PC-3 (cell line): ENCODE results near the gene RNF32.

Source experiments
- EZH2 ChIP-seq: fragments of 300-600 bp; sonication (generic); IDR thresholded peaks from one replicate; pipeline ENCODE4 v1.6.1; 2017; ENCODE audit warnings: antibody characterized with exemption, mild to moderate bottlenecking, low read length; ENCODE audit not compliant: unreplicated experiment
- TF ChIP-seq, protein P1 (sequence below): fragments of 300-600 bp; sonication (generic); conservative IDR thresholded peaks from 2 replicates; pipeline ENCODE4 v1.5.1; 2017; ENCODE audit warnings: antibody characterized with exemption, low read depth, mild to moderate bottlenecking, low read length

DNA sequence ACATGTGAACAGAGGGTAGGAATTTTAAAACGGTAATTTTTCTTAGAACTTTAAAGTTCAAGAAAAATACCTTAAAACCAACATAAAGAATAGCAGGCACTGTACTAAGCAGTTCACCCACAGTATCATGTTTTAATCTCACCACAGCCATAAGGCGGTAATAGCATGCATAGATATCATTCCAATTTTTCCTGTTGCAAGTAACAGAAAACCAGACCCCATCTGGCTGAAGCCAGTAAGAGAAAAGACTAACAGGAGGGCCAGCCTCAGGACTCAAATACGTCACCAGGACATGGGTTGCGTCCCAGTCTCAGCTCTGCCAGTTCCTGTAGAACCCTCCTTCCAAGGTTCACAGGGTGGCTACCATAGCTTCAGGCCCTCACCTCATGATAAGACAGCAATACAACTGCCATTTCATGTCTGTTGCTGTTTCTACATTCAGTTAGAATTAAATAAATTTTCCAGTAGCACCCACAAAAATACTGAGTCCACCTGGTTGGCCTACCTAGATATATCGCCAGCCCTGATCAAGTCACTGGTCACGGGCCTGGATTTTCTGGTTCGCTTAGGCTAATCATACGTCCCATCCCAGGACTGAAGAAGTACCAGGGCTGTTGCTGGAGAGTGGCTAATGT is 2.0 kb upstream of the RNF32 start:
- TF ChIP-seq, protein P1, sequence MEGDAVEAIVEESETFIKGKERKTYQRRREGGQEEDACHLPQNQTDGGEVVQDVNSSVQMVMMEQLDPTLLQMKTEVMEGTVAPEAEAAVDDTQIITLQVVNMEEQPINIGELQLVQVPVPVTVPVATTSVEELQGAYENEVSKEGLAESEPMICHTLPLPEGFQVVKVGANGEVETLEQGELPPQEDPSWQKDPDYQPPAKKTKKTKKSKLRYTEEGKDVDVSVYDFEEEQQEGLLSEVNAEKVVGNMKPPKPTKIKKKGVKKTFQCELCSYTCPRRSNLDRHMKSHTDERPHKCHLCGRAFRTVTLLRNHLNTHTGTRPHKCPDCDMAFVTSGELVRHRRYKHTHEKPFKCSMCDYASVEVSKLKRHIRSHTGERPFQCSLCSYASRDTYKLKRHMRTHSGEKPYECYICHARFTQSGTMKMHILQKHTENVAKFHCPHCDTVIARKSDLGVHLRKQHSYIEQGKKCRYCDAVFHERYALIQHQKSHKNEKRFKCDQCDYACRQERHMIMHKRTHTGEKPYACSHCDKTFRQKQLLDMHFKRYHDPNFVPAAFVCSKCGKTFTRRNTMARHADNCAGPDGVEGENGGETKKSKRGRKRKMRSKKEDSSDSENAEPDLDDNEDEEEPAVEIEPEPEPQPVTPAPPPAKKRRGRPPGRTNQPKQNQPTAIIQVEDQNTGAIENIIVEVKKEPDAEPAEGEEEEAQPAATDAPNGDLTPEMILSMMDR = no peak
- no peak for TF ChIP-seq EZH2
